ENCODE measurements around the gene HSD17B3.

- TF ChIP-seq CTCF (IDR thresholded peaks at IDR 0.05; ENCODE audit: low read depth, low read length) = no peak
- TF ChIP-seq EZH2phosphoT487 (IDR thresholded peaks at IDR 0.05; ENCODE audit: low read depth) = no peak
These were observed 20.3 kb downstream of the HSD17B3 start for GRCh38 chr9:96281641-96282040.

Data from OCI-LY3 (cell line).